NOMO-1 (cell line): ENCODE results near the gene LAMP5.

Experiments
- DNase-seq, 2 experiments: peaks; one replicate each; lab custom pipeline; 2025; ENCODE audit not compliant: unreplicated experiment in 2 of 2; lab: John Stamatoyannopoulos, UW

Gene LAMP5

GRCh38 chr20:9499126-9499899 lies 15.1 kb upstream of the LAMP5 start:
- DNase-seq: peak; percentile 19 to 46

- DNase-seq: peak; percentile 70 to 84
Observed at GRCh38 chr20:9500121-9500520, 14.3 kb upstream of the LAMP5 start.

- no peak for DNase-seq
Observed at GRCh38 chr20:9501473-9501872, 12.9 kb upstream of the LAMP5 start.

GRCh38 chr20:9503526-9504245 lies 10.7 kb upstream of the LAMP5 start:
- DNase-seq: peak; percentile 80 to 88

GRCh38 chr20:9506280-9506821 lies 8.0 kb upstream of the LAMP5 start:
- no peak for DNase-seq

- no peak for DNase-seq
Observed at GRCh38 chr20:9506964-9507369, 7.4 kb upstream of the LAMP5 start.

- no peak for DNase-seq
Observed at GRCh38 chr20:9507544-9508239, 6.7 kb upstream of the LAMP5 start.

- DNase-seq: no peak
Observed at GRCh38 chr20:9508240-9508661, 6.1 kb upstream of the LAMP5 start.

GRCh38 chr20:9508696-9509178 lies 5.7 kb upstream of the LAMP5 start:
- no peak for DNase-seq

GRCh38 chr20:9509246-9509645 lies 5.1 kb upstream of the LAMP5 start:
- no peak for DNase-seq

GRCh38 chr20:9510911-9511310 lies 3.5 kb upstream of the LAMP5 start:
- no peak for DNase-seq

GRCh38 chr20:9514072-9514460 lies 324 bp upstream of the LAMP5 start:
- DNase-seq: no peak

- no peak for DNase-seq
Observed at GRCh38 chr20:9515214-9515585, 810 bp downstream of the LAMP5 start.

- no peak for DNase-seq
Observed at GRCh38 chr20:9515741-9516233, 1.4 kb downstream of the LAMP5 start.

- peak; percentile 22 to 37 for DNase-seq
Observed at GRCh38 chr20:9516234-9516871, 2.0 kb downstream of the LAMP5 start.

GRCh38 chr20:9517297-9518162 lies 3.1 kb downstream of the LAMP5 start:
- no peak for DNase-seq

GRCh38 chr20:9518576-9519175 lies 4.3 kb downstream of the LAMP5 start:
- DNase-seq: no peak

- DNase-seq: no peak
Observed at GRCh38 chr20:9520086-9520485, 5.7 kb downstream of the LAMP5 start.

GRCh38 chr20:9523636-9524035 lies 9.2 kb downstream of the LAMP5 start:
- DNase-seq: peak; percentile 35 to 64
